ENCODE data around the gene HDAC4. TPM values are rescaled to one million over a fixed set of nuclear protein-coding genes. Genes with fewer than 3 reads are reported as not detected.

Gene HDAC4
- total and polyA plus RNA-seq, 10 of the 15 experiments (the other 5 are each of a cell fraction or from before 2014, with no cell fraction given) = 0.22 to 15.7 (median 4.8) TPM

GRCh38 chr2:239040152-239040761 lies 360.6 kb downstream of the HDAC4 start:
- RAD21 ChIA-PET (ENCODE audit: unreplicated experiment) = no interaction called here
- POLR2A ChIA-PET = no interaction called here
- SMC1A ChIA-PET (ENCODE audit: uncharacterized antibody, unreplicated experiment) = interaction anchor here (0.6 kb wide), 1 partner anchor 263 kb away, joined by 3 read pairs; no protein-coding TSS in a partner anchor
- in situ Hi-C loops (cut with MboI) (no loop called here), intact Hi-C loops (cut with micrococcal nuclease; ENCODE audit: unreplicated experiment) (no loop called here)
- BruUV-seq (replicated peaks) = no TSS peak
- Histone ChIP-seq H3K4me2 (ENCODE audit: control insufficient read depth, insufficient read depth) (no peak overlapping the region), H2AFZ (ENCODE audit: control insufficient read depth, low read depth, low read length) (no peak overlapping the region), H3K27ac (ENCODE audit: control insufficient read depth, insufficient read depth) (no peak overlapping the region), H3K9ac (ENCODE audit: control insufficient read depth, insufficient read depth, low read length) (no peak overlapping the region), H3K4me3 (no peak overlapping the region), H4K20me1 (ENCODE audit: control insufficient read depth, insufficient read depth) (no peaks in the 10 kb centered on the region), H3K36me3 (ENCODE audit: control insufficient read depth in 2 of 2, insufficient read depth in 2 of 2, low read length in 1 of 2) (no peaks in the 10 kb centered on the region), H3K79me2 (ENCODE audit: control insufficient read depth, insufficient read depth, low read length) (no peaks in the 10 kb centered on the region), H3K9me3 (replicated peaks; ENCODE audit: control insufficient read depth, insufficient read depth, low read length) (no peaks in the 10 kb centered on the region), H3K27me3 (replicated peaks in 1 of 2; ENCODE audit: control insufficient read depth in 2 of 2, insufficient read depth in 2 of 2, low read length in 1 of 2) (no peaks in the 10 kb centered on the region), H3K4me1 (ENCODE audit: control insufficient read depth, insufficient read depth, low read length) (no peaks in the 10 kb centered on the region)
- CTCF ChIA-PET = no interaction called here
- no peak for FAIRE-seq
- no peak for DNase-seq (ENCODE audit: low read depth, low spot score)
- 43% methylated on average over 15 of the region's 15 CpGs for WGBS (ENCODE audit: insufficient coverage, insufficient replicate concordance, low lambda C conversion rate, missing lambda C conversion rate)
- ATAC-seq = no peak
- TF ChIP-seq REST (IDR thresholded peaks at IDR 0.05; ENCODE audit: low read depth, low read length) (no peak), ZNF207 (IDR thresholded peaks at IDR 0.05; ENCODE audit: borderline replicate concordance) (no peak)

- ChIA-PET RAD21 (ENCODE audit: unreplicated experiment) (no interaction called here), SMC1A (ENCODE audit: uncharacterized antibody, unreplicated experiment) (no interaction called here), CTCF (no interaction called here), POLR2A (no interaction called here)
- no peak overlapping the region for H3K4me2 ChIP-seq (ENCODE audit: control insufficient read depth, insufficient read depth)
- H3K79me2 ChIP-seq (ENCODE audit: control insufficient read depth, insufficient read depth, low read length) = no peaks in the 10 kb centered on the region
- no peaks in the 10 kb centered on the region for H4K20me1 ChIP-seq (ENCODE audit: control insufficient read depth, insufficient read depth)
- no peak for TF ChIP-seq STAT3 (IDR thresholded peaks at IDR 0.05; ENCODE audit: low read depth, low read length)
- TF ChIP-seq POLR2AphosphoS2 (IDR thresholded peaks at IDR 0.05; ENCODE audit: low read depth, low read length) = no peak
- TF ChIP-seq TCF12 (IDR thresholded peaks at IDR 0.05; ENCODE audit: low read depth, low read length) = no peak
- FAIRE-seq = no peak
- intact Hi-C loops (cut with micrococcal nuclease; ENCODE audit: unreplicated experiment) (loop anchor here (5.0 to 10.0 kb wide), 4 partner anchors 358 to 1105 kb away; partner anchors contain the start of gene OTOS), in situ Hi-C loops (cut with MboI) (loop anchor here (5.0 to 10.0 kb wide), 3 partner anchors 845 to 1105 kb away; partner anchors contain the start of gene OTOS)
- no peaks in the 10 kb centered on the region for H3K27me3 ChIP-seq (replicated peaks in 1 of 2; ENCODE audit: control insufficient read depth in 2 of 2, insufficient read depth in 2 of 2, low read length in 1 of 2)
- no peaks in the 10 kb centered on the region for H3K4me1 ChIP-seq (ENCODE audit: control insufficient read depth, insufficient read depth, low read length)
- H3K4me3 ChIP-seq = no peak overlapping the region
- no peak overlapping the region for H3K9ac ChIP-seq (ENCODE audit: control insufficient read depth, insufficient read depth, low read length)
- no peaks in the 10 kb centered on the region for H3K36me3 ChIP-seq (ENCODE audit: control insufficient read depth in 2 of 2, insufficient read depth in 2 of 2, low read length in 1 of 2)
- no peak overlapping the region for H3K27ac ChIP-seq (ENCODE audit: control insufficient read depth, insufficient read depth)
- no peaks in the 10 kb centered on the region for H3K9me3 ChIP-seq (replicated peaks; ENCODE audit: control insufficient read depth, insufficient read depth, low read length)
- DNase-seq (ENCODE audit: low read depth, low spot score) = no peak
- no peak overlapping the region for H2AFZ ChIP-seq (ENCODE audit: control insufficient read depth, low read depth, low read length)
- WGBS (ENCODE audit: insufficient coverage, insufficient replicate concordance, low lambda C conversion rate, missing lambda C conversion rate) = 47% methylated on average over 11 of the region's 11 CpGs
- ATAC-seq = no peak
- no TSS peak for BruUV-seq (replicated peaks)
These were observed 361.4 kb downstream of the HDAC4 start for GRCh38 chr2:239039479-239039861.

Data from GM12878 (cell line).